Stimulated activated CD4-positive, alpha-beta T cell treated with anti-CD3 and anti-CD28 coated beads, Interleukin-15, amount 100 ng/mL, for 1 hour (primary cell): ENCODE results near the gene NGRN.
A peak's percentile ranks its signal among the peaks of the same experiment; 100 is the strongest.

Experiments
- DNase-seq, 2 donors: peaks; one replicate each; pipeline ENCODE4 v3.0.0-alpha.2; 2020; ENCODE audit warnings: low read depth in 1 of 2, low spot score in 1 of 2

The NGRN gene

DNA sequence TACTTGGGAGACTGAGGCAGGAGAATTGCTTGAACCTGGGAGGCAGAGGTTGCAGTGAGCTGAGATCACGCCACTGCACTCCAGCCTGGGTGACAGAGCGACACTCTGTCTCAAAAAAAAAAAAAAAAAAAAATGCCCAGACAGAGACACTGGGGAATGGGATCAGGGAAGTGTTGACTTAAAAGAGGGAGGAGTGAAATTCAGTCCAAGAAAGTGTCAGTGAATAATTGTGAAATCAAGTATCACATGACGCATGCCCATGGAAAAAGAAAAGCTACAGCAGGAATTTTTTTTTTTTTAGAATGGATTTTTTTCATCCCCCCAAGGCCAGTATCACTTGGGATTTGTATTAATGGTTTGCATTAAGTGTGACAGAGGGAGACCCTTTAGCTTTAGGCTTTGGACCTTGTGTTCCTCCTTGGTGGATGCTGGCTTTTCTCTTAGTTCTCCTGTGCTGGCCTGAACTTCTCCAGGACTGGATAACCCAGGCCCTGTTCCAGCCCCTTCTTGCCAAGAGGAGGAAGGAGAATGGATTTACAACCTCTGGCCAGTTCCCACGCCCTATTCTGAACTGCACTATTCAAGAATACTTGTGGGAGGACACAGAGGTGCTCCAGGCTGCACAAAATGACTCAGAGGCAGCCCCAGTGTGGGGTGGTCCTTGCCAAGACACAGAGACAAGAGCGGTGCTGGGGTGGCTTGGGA, 50.0 kb downstream of the NGRN start:
- DNase-seq = no peak

DNA sequence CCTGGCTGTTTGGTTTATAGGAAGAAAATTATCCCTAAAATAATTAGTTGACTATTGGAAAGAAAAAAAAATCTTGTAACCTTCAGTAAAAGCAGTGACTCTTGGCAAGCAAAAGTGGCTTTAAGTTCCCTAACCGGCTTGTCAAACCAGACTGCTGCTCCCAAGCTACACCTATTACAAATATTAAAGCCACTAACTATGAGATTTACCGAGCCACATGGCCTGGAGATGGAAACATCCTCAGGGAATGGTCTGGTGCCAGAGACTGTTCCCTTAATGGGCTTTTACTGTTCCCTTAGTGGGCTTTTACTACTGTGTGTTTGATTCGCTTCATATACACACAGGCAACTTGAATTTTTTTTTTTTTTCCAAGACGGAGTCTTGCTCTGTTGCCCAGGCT, 50.7 kb downstream of the NGRN start:
- DNase-seq = no peak

DNA sequence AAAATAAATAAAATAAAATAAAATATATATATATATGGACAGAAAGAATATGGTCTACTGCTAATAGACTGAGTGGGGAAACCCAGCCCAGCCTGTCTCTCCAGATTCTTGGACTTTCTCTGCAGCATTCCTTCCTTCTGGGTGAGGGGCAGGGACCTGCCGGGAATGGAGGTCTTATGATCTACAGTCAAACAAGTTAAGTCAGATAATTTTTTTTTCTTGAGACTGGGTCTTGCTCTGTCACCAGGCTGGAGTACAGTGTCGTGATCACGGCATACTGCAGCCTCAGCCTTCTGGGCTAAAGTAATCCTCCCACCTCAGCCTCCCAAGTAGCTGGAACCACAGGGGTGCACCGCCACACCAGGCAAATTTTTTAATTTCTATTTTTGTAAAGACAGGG, 53.1 kb downstream of the NGRN start:
- DNase-seq = no peak

DNA sequence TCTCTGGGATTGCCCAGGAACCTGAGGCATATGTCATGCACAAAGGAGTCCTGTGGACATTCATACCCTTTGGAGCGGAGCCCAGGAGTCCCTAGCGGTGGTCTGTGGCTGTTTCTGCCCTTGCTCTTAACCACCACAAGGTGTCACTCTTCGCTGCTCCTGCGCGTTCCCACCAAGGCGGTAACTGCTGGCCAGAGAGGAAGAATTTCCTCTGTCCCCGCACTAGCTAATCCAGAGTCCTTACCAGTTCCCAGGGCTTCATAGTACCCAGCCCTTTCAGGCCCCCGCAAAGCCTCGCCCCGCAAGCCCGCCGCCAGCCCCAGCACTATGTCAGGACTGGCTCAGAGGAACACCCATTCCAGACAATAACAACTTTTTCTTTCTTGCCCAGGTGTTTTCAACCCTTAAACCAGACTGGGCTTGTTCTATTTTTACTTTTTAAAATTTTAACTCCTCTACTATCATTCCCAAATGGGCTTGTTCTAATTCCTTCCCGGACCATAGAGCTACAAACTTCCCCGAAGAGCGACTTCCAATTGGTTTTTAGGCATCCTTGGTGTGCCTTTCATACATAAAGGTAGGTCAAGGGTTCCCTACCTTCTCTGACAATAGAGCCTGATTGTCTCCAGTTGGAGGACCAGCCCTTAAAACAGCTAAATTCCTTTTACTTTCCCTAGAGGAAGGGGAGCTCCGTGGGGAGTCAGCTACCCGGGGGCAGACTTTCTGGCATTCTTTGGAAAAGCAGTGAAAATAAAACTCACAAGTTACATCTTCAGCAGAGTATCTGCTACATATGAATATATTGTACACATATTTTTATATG, 54.8 kb downstream of the NGRN start:
- DNase-seq = peak; percentile 33

DNA sequence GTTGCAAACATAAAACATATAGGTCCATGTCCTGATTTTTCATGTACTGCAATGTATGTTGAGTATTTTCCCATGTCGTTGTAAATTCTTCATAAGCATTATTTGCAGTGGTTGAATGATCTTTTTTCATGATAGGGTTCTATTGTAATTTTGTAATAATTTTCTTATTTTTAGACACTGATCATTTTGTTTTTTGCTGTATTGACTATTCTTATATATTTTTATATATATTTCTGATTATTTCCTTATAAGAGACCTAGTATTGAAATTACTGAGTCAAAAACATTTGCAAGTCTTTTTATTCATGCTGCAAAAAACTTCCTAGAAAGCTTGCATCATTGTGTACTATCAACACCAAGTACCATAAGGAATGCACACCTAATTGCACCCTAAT, 55.4 kb downstream of the NGRN start:
- DNase-seq = no peak
